ENCODE measurements around the gene PARVB.

The PARVB gene

GRCh38 chr22:44142421-44143104 is 118.5 kb downstream of the PARVB start:
- no peak for DNase-seq

- DNase-seq: no peak
Observed at GRCh38 chr22:44143105-44143474, 119.0 kb downstream of the PARVB start.

GRCh38 chr22:44143579-44143978 is 119.5 kb downstream of the PARVB start:
- no peak for DNase-seq

GRCh38 chr22:44144046-44144569 is 120.0 kb downstream of the PARVB start:
- no peak for DNase-seq

- no peak for DNase-seq
Observed at GRCh38 chr22:44145544-44145943, 121.4 kb downstream of the PARVB start.

GRCh38 chr22:44146088-44146861 is 122.2 kb downstream of the PARVB start:
- DNase-seq: no peak

- DNase-seq: no peak
Observed at GRCh38 chr22:44147008-44147645, 123.0 kb downstream of the PARVB start.

GRCh38 chr22:44147821-44148574 is 123.9 kb downstream of the PARVB start:
- no peak for DNase-seq

GRCh38 chr22:44151676-44152075 is 127.6 kb downstream of the PARVB start:
- DNase-seq: no peak

GRCh38 chr22:44153710-44154109 is 129.6 kb downstream of the PARVB start:
- no peak for DNase-seq

- DNase-seq: no peak
Observed at GRCh38 chr22:44154436-44154942, 130.4 kb downstream of the PARVB start.

- DNase-seq: no peak
Observed at GRCh38 chr22:44155115-44155514, 131.0 kb downstream of the PARVB start.

- DNase-seq: no peak
Observed at GRCh38 chr22:44157916-44158618, 134.0 kb downstream of the PARVB start.

- no peak for DNase-seq
Observed at GRCh38 chr22:44158816-44159215, 134.7 kb downstream of the PARVB start.

GRCh38 chr22:44159221-44159620 is 135.1 kb downstream of the PARVB start:
- DNase-seq: no peak

- DNase-seq: no peak
Observed at GRCh38 chr22:44159811-44160210, 135.7 kb downstream of the PARVB start.

GRCh38 chr22:44160421-44160820 is 136.3 kb downstream of the PARVB start:
- no peak for DNase-seq

GRCh38 chr22:44161673-44162072 is 137.6 kb downstream of the PARVB start:
- DNase-seq: no peak

- no peak for DNase-seq
Observed at GRCh38 chr22:44162960-44163359, 138.9 kb downstream of the PARVB start.

- DNase-seq: no peak
Observed at GRCh38 chr22:44163536-44163935, 139.4 kb downstream of the PARVB start.

- DNase-seq: no peak
Observed at GRCh38 chr22:44164031-44164430, 139.9 kb downstream of the PARVB start.

- no peak for DNase-seq
Observed at GRCh38 chr22:44165286-44165874, 141.3 kb downstream of the PARVB start.

All from NCI-H524 treated with DMSO at 0.1 percent for 48 hours (cell line).